ENCODE data around the gene COLEC12.
"Not testable (repeated sequence)": the region's sequence is repeated elsewhere in the genome, so short reads cannot be mapped to it uniquely, and the experiment has no call there.

Gene COLEC12

DNA sequence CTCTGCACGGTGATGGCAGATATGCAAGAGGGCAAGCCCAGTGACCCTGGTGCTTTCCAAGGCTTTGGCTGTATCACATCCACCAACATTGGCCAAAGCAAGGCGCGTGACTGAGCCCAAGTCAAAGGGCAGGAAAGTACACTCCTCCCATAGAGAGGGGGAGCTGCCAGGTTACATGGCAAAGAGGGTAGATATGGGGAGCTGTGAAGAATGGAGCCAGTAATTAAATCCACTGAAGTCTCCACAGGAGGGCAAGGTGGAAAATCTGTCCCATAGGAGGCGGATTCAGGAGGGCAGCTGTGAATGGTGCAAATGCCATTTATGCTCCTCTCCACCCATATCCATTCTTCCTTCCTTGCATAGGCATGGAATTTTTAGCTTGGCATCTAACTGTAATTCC is 188.1 kb downstream of the COLEC12 start:
- DNase-seq = no peak

- DNase-seq = no peak
Measured at GRCh38 chr18:310042-310441, 190.5 kb downstream of the COLEC12 start.

DNA sequence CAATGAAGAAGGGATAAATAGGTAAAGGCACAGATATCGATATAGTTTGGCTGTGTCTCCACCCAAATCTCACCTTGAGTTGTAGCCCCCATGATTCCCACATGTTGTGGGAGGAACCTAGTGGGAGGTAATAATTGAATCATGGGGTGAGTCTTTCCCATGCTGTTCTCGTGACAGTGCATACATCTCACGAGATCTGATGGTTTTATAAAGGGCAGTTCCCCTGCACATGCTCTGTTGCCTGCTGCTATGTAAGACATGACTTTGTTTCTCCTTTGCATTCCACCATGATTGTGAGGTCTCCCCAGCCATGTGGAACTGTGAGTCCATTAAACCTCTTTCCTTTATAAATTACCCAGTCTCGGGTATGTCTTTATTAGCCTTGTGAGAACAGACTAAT is 192.4 kb downstream of the COLEC12 start:
- not testable (repeated sequence) for DNase-seq

DNA sequence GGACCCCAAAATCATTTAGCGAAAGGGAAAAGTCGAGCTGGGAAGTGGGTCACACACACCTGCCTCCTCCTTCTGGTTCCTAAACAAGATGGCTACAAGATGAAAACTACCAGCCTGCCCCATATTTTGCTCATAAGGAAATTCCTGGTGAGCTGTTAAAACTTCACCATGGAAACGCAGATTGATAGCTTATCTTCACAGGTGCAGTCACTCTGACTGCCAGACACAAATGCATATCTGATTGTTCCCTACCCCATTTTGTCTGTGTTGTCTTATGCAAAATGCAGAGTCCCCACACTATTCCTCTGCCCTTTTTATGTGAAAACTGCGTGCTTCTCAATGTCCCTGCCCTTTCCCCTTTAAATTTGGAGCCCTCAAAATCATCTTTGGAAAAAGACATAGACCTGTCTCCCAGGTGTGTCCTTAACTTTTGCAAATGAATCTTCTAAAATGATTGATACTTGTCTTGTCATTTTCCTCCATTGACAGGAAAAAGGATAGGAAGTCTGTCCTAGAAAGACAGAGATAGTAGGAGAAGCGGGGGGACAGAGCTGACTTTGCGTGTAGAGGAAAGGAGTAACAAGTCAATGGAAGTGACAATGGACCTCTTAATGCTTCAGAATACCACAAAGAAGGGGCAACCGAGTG is 193.8 kb downstream of the COLEC12 start:
- no peak for DNase-seq

GRCh38 chr18:305003-305501 is 195.4 kb downstream of the COLEC12 start:
- no peak for DNase-seq

GRCh38 chr18:303607-304006 is 196.9 kb downstream of the COLEC12 start:
- DNase-seq = no peak

DNA sequence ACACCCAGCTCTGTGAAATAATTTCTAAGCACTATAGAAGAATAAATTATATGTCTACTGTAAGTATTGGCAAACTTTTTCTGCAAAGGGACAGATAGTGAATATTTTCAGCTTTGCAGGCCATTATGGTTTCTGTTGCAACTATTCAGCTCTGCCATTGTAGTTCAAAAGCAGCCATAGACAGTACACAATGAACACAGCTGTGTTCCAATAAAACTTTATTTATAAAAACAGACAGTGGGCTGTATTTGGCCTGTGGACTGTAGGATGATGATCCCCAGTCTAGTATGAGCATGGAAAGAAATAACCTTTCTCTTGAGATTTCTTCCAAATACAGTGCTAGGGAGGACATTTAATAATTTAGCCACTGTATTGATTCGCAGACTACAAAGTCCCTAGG is 197.5 kb downstream of the COLEC12 start:
- DNase-seq = no peak

DNA sequence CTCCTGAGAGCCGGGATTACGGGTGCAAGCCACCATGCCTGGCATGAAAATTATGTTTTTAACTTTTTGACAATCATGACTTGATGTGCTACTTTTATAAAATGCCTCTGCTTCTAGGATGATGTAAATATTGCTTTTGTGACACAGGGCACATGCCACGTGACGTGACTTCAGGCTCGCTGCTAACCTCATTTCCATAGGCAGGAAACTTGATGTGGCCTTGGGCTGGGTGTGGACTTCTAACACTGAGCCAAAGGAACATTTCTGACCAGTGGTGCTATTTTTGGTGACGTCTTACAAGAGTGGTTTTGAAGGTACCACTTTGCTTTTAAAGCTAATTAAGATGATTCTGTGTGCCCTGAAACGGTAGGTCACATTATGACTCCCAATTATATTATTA is 198.4 kb downstream of the COLEC12 start:
- DNase-seq = no peak

DNA sequence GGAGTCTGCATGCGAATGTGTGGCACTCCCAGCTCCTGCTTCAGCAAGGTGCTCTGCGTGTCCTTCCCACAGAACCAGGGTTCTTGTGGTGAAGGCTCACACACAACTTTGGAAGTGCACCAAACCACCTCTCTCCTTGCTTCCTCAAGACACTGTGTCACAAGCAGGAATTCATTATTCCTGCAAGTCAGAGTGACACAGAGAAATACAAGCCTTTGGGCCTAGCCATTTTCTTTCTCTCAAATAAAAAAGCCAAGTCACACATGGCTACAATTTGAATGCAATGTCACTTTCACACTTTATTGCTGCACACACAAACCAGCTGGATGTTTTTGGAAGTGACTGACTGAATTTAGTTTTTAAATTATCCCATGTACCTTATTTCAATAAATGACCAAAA is 202.6 kb downstream of the COLEC12 start:
- no peak for DNase-seq

- DNase-seq = no peak
Measured at GRCh38 chr18:295756-296490, 204.6 kb downstream of the COLEC12 start.

- DNase-seq = no peak
Measured at GRCh38 chr18:294566-294965, 205.9 kb downstream of the COLEC12 start.

GRCh38 chr18:293536-293935 is 207.0 kb downstream of the COLEC12 start:
- DNase-seq = no peak

- DNase-seq = no peak
Measured at GRCh38 chr18:292271-292670, 208.2 kb downstream of the COLEC12 start.

- DNase-seq = not testable (repeated sequence)
Measured at GRCh38 chr18:289970-290369, 210.5 kb downstream of the COLEC12 start.

DNA sequence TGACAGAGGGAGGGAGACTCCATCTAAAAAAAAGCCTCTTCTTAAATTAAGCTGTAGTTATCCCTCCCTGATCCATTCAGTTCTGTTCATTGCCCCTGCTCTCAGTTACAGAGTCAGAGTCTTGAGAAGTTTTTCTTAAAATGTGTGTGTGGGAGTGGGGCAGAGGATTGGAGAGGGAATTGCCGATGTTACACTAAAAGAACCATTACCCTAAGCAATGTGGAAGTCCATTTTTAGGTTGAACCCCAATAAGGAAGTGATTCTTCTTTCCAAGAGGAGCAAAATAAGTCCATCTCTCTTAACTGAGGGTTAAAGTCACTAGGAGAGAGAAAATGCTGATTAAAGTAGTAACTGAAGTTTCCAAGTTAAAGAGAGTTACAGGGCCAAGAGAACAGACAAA is 211.5 kb downstream of the COLEC12 start:
- DNase-seq = no peak

DNA sequence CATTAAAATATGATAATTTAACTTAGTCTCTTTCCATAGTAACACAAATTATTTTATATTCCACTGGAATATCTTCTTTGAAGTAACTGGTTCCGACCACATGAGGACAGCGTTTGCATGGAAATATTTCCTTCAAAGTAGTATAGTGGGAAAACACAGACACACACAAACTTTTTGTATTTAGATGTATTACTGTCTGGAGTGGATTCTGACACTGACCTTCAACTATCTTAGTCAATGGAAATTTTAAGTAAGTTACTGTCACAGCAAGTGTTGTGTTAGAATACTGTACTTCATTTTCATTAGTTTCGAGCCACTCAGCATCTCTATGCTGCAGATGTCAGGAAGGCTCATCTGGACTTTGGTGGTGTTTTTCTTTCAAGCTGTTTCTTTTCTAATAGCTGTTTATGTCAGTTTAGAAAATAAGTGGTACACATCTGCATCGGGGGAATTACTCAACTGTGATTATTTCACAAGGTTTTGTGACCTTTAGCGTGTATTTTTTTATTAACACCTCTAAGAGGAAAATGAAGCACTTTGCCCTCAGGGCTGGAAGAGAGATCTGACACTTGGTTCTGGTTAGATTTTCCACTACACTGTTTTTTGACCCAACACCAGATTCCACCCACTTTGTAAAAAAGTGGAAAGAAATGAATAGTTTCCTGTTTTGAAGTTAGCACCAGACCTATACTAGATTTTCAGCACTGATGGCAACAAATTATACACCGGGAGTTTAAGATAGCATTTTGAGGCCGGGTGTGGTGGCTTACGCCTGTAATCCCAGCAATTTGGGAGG is 213.8 kb downstream of the COLEC12 start:
- no peak for DNase-seq

- no peak for DNase-seq
Measured at GRCh38 chr18:285817-286216, 214.7 kb downstream of the COLEC12 start.

GRCh38 chr18:275486-275885 is 225.0 kb downstream of the COLEC12 start:
- no peak for DNase-seq

GRCh38 chr18:274313-274712 is 226.2 kb downstream of the COLEC12 start:
- DNase-seq = no peak

GRCh38 chr18:273525-273924 is 227.0 kb downstream of the COLEC12 start:
- no peak for DNase-seq

DNA sequence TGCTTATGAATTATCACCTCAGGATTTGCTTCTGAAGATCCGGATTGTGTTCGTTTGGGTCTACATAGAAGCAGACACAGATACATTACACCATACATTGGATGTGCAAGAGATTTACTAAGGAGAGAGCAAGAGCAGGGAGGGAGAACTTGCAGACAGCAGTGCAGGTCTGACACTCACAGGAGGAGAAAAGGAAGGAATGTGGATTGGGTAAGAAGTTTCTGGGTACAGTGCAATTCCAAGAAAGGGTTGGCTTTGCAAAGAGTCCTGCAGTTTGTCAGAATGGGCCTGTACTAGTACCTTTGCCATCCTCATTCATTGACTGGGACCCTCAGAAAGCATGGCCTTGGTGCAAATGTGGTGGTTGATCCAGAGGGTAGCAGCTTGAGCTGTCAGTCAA is 227.9 kb downstream of the COLEC12 start:
- no peak for DNase-seq

- no peak for DNase-seq
Measured at GRCh38 chr18:269480-270095, 230.9 kb downstream of the COLEC12 start.
